ENCODE measurements around the gene MPV17L2.

The MPV17L2 gene

DNA sequence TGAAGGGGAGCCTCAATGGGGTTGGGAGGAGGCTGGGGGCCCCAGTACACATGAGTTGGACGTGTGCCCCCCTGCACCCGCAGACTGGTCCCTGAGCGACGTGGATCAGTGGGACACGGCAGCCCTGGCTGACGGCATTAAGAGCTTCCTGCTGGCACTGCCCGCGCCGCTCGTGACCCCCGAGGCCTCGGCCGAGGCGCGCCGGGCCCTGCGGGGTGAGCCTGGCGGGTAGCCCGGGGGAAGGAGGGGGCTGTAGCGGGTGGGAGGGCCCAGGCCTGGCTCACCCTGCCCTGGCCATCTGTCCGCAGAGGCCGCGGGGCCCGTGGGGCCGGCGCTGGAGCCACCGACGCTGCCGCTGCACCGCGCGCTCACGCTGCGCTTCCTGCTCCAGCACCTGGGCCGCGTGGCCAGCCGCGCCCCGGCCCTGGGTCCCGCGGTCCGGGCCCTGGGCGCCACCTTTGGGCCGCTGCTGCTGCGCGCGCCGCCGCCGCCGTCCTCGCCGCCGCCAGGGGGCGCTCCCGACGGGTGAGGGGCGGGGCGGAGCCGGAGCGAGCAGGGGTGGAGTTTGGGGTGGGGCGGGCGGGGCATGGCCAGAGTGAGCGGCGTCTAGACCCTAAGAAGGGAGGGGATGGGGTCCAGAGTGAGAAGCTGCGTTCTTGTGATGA is 31.9 kb upstream of the MPV17L2 start:
- Histone ChIP-seq H3K9ac (ENCODE audit: low read depth, low read length, poor library complexity, severe bottlenecking) (peak overlapping the region; percentile 74), H3K79me2 (ENCODE audit: insufficient read depth, low read length) (peaks cover 1% of the 10 kb centered on the region; the same call in 1 of the 2 replicates), H3K4me2 (ENCODE audit: low read depth, low read length, poor library complexity, severe bottlenecking) (peak overlapping the region; percentile 78), H3K9me2 (replicated peaks; ENCODE audit: low read depth, low read length) (no peaks in the 10 kb centered on the region), H3F3A (ENCODE audit: low read depth) (no peaks in the 10 kb centered on the region), H3K9me3 (ENCODE audit: insufficient read depth, low read depth, low read length) (no peaks in the 10 kb centered on the region), H3K36me3 (ENCODE audit: insufficient read depth, low read length) (peaks cover 14% of the 10 kb centered on the region; the same call in 1 of the 2 replicates), H3K4me3 (ENCODE audit: low read length, poor library complexity, severe bottlenecking) (peak overlapping the region; percentile 69), H4K20me1 (ENCODE audit: insufficient read depth, low read length, poor library complexity, severe bottlenecking) (no peaks in the 10 kb centered on the region), H3K27me3 (ENCODE audit: insufficient read depth, low read length, poor library complexity, severe bottlenecking) (no peaks in the 10 kb centered on the region), H3K4me1 (ENCODE audit: insufficient read depth, low read length, poor library complexity, severe bottlenecking) (peaks cover 9% of the 10 kb centered on the region), H2AFZ (ENCODE audit: low read length) (peak overlapping the region; percentile 33; the same call in 1 of the 2 replicates)
- TF ChIP-seq EZH2phosphoT487 (IDR thresholded peaks at IDR 0.05; ENCODE audit: borderline replicate concordance) = no peak
- TF ChIP-seq, protein P1, sequence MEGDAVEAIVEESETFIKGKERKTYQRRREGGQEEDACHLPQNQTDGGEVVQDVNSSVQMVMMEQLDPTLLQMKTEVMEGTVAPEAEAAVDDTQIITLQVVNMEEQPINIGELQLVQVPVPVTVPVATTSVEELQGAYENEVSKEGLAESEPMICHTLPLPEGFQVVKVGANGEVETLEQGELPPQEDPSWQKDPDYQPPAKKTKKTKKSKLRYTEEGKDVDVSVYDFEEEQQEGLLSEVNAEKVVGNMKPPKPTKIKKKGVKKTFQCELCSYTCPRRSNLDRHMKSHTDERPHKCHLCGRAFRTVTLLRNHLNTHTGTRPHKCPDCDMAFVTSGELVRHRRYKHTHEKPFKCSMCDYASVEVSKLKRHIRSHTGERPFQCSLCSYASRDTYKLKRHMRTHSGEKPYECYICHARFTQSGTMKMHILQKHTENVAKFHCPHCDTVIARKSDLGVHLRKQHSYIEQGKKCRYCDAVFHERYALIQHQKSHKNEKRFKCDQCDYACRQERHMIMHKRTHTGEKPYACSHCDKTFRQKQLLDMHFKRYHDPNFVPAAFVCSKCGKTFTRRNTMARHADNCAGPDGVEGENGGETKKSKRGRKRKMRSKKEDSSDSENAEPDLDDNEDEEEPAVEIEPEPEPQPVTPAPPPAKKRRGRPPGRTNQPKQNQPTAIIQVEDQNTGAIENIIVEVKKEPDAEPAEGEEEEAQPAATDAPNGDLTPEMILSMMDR (conservative IDR thresholded peaks at IDR 0.05; ENCODE audit: low read length) = peak; percentile 32

GRCh38 chr19:18161636-18162002 is 31.4 kb upstream of the MPV17L2 start:
- TF ChIP-seq, protein P1 (conservative IDR thresholded peaks at IDR 0.05; ENCODE audit: low read length) = no peak
- TF ChIP-seq EZH2phosphoT487 (IDR thresholded peaks at IDR 0.05; ENCODE audit: borderline replicate concordance) = no peak
- Histone ChIP-seq H3K79me2 (ENCODE audit: insufficient read depth, low read length) (no peaks in the 10 kb centered on the region), H3K9me3 (ENCODE audit: insufficient read depth, low read depth, low read length) (no peaks in the 10 kb centered on the region), H3K9me2 (replicated peaks; ENCODE audit: low read depth, low read length) (no peaks in the 10 kb centered on the region), H3K4me2 (ENCODE audit: low read depth, low read length, poor library complexity, severe bottlenecking) (peak overlapping the region; percentile 14), H3K9ac (ENCODE audit: low read depth, low read length, poor library complexity, severe bottlenecking) (no peak overlapping the region), H3K27me3 (ENCODE audit: insufficient read depth, low read length, poor library complexity, severe bottlenecking) (no peaks in the 10 kb centered on the region), H3K4me3 (ENCODE audit: low read length, poor library complexity, severe bottlenecking) (no peak overlapping the region), H3F3A (ENCODE audit: low read depth) (no peaks in the 10 kb centered on the region), H3K4me1 (ENCODE audit: insufficient read depth, low read length, poor library complexity, severe bottlenecking) (peaks cover 5% of the 10 kb centered on the region), H3K36me3 (ENCODE audit: insufficient read depth, low read length) (peaks cover 14% of the 10 kb centered on the region; the same call in 1 of the 2 replicates), H4K20me1 (ENCODE audit: insufficient read depth, low read length, poor library complexity, severe bottlenecking) (no peaks in the 10 kb centered on the region), H2AFZ (ENCODE audit: low read length) (no peak overlapping the region)

DNA sequence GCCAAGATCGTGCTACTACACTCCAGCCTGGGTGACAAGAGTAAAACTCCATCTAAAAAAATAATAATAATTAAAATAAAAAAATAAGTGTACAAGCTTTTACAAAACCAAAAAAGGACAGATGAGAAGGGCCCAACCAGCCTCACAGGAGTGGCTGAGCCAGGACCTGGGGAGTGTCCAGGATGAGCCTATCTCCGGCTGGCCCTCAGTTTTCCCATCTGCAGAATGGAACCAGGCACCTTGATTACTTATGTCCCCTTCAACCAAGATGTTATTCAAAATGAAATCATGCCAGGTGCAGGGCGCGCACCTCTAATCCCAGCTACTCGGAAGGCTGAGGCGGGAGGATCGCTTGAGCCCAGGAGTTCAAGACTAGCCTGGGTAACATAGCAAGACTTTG is 28.9 kb upstream of the MPV17L2 start:
- H3K79me2 ChIP-seq (ENCODE audit: insufficient read depth, low read length) = no peaks in the 10 kb centered on the region
- no peaks in the 10 kb centered on the region for H3K9me3 ChIP-seq (ENCODE audit: insufficient read depth, low read depth, low read length)
- no peaks in the 10 kb centered on the region for H3K9me2 ChIP-seq (replicated peaks; ENCODE audit: low read depth, low read length)
- no peak overlapping the region for H3K4me2 ChIP-seq (ENCODE audit: low read depth, low read length, poor library complexity, severe bottlenecking)
- H3K4me3 ChIP-seq (ENCODE audit: low read length, poor library complexity, severe bottlenecking) = no peak overlapping the region
- H4K20me1 ChIP-seq (ENCODE audit: insufficient read depth, low read length, poor library complexity, severe bottlenecking) = no peaks in the 10 kb centered on the region
- no peaks in the 10 kb centered on the region for H3K27me3 ChIP-seq (ENCODE audit: insufficient read depth, low read length, poor library complexity, severe bottlenecking)
- H3F3A ChIP-seq (ENCODE audit: low read depth) = no peaks in the 10 kb centered on the region
- H3K9ac ChIP-seq (ENCODE audit: low read depth, low read length, poor library complexity, severe bottlenecking) = no peak overlapping the region
- no peak for TF ChIP-seq EZH2phosphoT487 (IDR thresholded peaks at IDR 0.05; ENCODE audit: borderline replicate concordance)
- TF ChIP-seq, protein P1 (conservative IDR thresholded peaks at IDR 0.05; ENCODE audit: low read length) = no peak
- H3K4me1 ChIP-seq (ENCODE audit: insufficient read depth, low read length, poor library complexity, severe bottlenecking) = no peaks in the 10 kb centered on the region
- H3K36me3 ChIP-seq (ENCODE audit: insufficient read depth, low read length) = peaks cover 14% of the 10 kb centered on the region; the same call in 1 of the 2 replicates
- no peak overlapping the region for H2AFZ ChIP-seq (ENCODE audit: low read length)

Measured in Loucy (cell line).